CD4-positive, alpha-beta memory T cell (primary cell): Measurements from ENCODE around the gene C6orf89. TPM values are rescaled to one million over a fixed set of nuclear protein-coding genes. Genes with fewer than 3 reads are reported as not detected.

Source experiments
- CTCF ChIA-PET: fragments of 350-600 bp; sonication (Branson Sonifier 250); formaldehyde crosslinking; loops from one replicate; lab custom pipeline; 2021; ENCODE audit warnings: inconsistent platforms; ENCODE audit not compliant: partially characterized antibody; lab: Charles Lee
- POLR2A ChIA-PET: fragments of 350-600 bp; sonication (Branson Sonifier 250); formaldehyde crosslinking; loops from one replicate; lab custom pipeline; 2021; ENCODE audit not compliant: partially characterized antibody; lab: Charles Lee
- DNase-seq, 5 donors: peaks; one replicate each; pipeline versions ENCODE4 v3.0.0 to v3.0.0-alpha.2; 2020 to 2022; ENCODE audit warnings: mixed read lengths in 1 of 5
- H3K27ac ChIP-seq: one replicate; pipeline ENCODE4 v1.7.0; 2013; ENCODE audit warnings: low read depth, low read length
- H3K27me3 ChIP-seq: 2 replicates; pipeline ENCODE4 v1.7.0; 2013; ENCODE audit warnings: mild to moderate bottlenecking, low read length, moderate library complexity; ENCODE audit not compliant: insufficient read depth
- H3K36me3 ChIP-seq: 2 replicates; pipeline ENCODE4 v1.7.0; 2013; ENCODE audit warnings: mild to moderate bottlenecking, low read length, moderate library complexity; ENCODE audit not compliant: insufficient read depth
- H3K4me1 ChIP-seq: 2 replicates; pipeline ENCODE4 v1.7.0; 2013; ENCODE audit warnings: mild to moderate bottlenecking, low read length, moderate library complexity; ENCODE audit not compliant: insufficient read depth
- H3K4me3 ChIP-seq, 2 donors: one replicate each; pipeline ENCODE4 v1.7.0; 2013; ENCODE audit warnings: low read length in 2 of 2, mild to moderate bottlenecking in 1 of 2
- H3K9me3 ChIP-seq, 2 donors: one replicate each; pipeline ENCODE4 v1.7.0; 2013; ENCODE audit warnings: low read length in 2 of 2, control low read depth in 1 of 2; ENCODE audit not compliant: control insufficient read depth in 1 of 2
- H3K27ac Mint-ChIP-seq, 7 donors: one replicate each; pipeline ENCODE4 v1.8.0; 2020 to 2021; ENCODE audit warnings: mixed read lengths in 7 of 7, mild to moderate bottlenecking in 6 of 7, inconsistent platforms in 3 of 7, moderate library complexity in 3 of 7
- H3K27me3 Mint-ChIP-seq, 2 donors: one replicate each; pipeline ENCODE4 v1.8.0; 2020 to 2021; ENCODE audit warnings: mixed read lengths in 2 of 2
- H3K36me3 Mint-ChIP-seq, 2 donors: one replicate each; pipeline ENCODE4 v1.8.0; 2020 to 2021; ENCODE audit warnings: mixed read lengths in 2 of 2, inconsistent platforms in 1 of 2, mild to moderate bottlenecking in 1 of 2
- H3K4me1 Mint-ChIP-seq, 4 donors: one replicate each; pipeline ENCODE4 v1.8.0; 2020 to 2021; ENCODE audit warnings: mixed read lengths in 4 of 4, mild to moderate bottlenecking in 1 of 4
- H3K4me3 Mint-ChIP-seq, 8 donors: one replicate each; pipeline ENCODE4 v1.8.0; 2020 to 2021; ENCODE audit warnings: mixed read lengths in 8 of 8, mild to moderate bottlenecking in 7 of 8, moderate library complexity in 6 of 8, inconsistent platforms in 3 of 8
- H3K9me3 Mint-ChIP-seq, 8 donors: one replicate each; pipeline ENCODE4 v1.8.0; 2020 to 2021; ENCODE audit warnings: mixed read lengths in 8 of 8, mild to moderate bottlenecking in 5 of 8, inconsistent platforms in 3 of 8, moderate library complexity in 1 of 8
- intact Hi-C: fragments of 100-400 bp; cut with micrococcal nuclease; formaldehyde crosslinking; loops from one replicate; pipeline ENCODE4 v1.15.1; 2023
- polyA plus RNA-seq, 2 donors: library from polyadenylated mRNA; unstranded; fragments of 300-500 nt; fragmentation: Illumina TruSeq; gene quantifications; one replicate each; pipeline ENCODE4 v1.2.3, GENCODE V29; 2021
- total RNA-seq, 2 experiments: library from RNA; stranded (reverse); gene quantifications; one replicate each; pipeline ENCODE4 v1.2.3, GENCODE V29; 2021

Gene C6orf89
- total and polyA plus RNA-seq, 4 experiments from 2014 or later, result 35.4 to 56.0 (median 52.9) TPM

GRCh38 chr6:36893976-36894932 lies 8.5 kb downstream of the C6orf89 start:
- POLR2A ChIA-PET, result interaction anchor here (0.9 kb wide), 1 partner anchor 92 kb away, joined by 3 read pairs; the partner anchor contains the start of gene MTCH1
- CTCF ChIA-PET, result interaction anchor here (1.3 to 1.7 kb wide), 2 partner anchors 9 to 316 kb away, joined by 3 to 5 read pairs; partner anchors contain the start of gene C6orf89
- H3K27ac ChIP-seq, result no peak overlapping the region
- no peak overlapping the region for H3K4me3 ChIP-seq
- H3K9me3 ChIP-seq, result no peaks in the 10 kb centered on the region
- H3K27ac Mint-ChIP-seq, result peak overlapping the region in 5 of 7 donors; percentile 29 to 82 (median 66)
- H3K27me3 ChIP-seq, result no peaks in the 10 kb centered on the region
- no peak overlapping the region for H3K4me3 Mint-ChIP-seq
- H3K4me1 ChIP-seq, result peaks cover 8% of the 10 kb centered on the region
- no peak for DNase-seq
- peaks cover 13 to 28% (median 21%) of the 10 kb centered on the region in 4 donors for H3K4me1 Mint-ChIP-seq
- H3K27me3 Mint-ChIP-seq, result no peaks in the 10 kb centered on the region
- H3K36me3 Mint-ChIP-seq, result peaks cover 23 to 45% of the 10 kb centered on the region in 2 donors
- H3K36me3 ChIP-seq, result peaks cover 14% of the 10 kb centered on the region
- intact Hi-C loops, result no loop called here
- H3K9me3 Mint-ChIP-seq, result no peaks in the 10 kb centered on the region

GRCh38 chr6:36897609-36898008 lies 11.9 kb downstream of the C6orf89 start:
- no peaks in the 10 kb centered on the region for H3K9me3 Mint-ChIP-seq
- POLR2A ChIA-PET, result no interaction called here
- no peak overlapping the region for H3K4me3 ChIP-seq
- H3K27me3 ChIP-seq, result no peaks in the 10 kb centered on the region
- H3K4me3 Mint-ChIP-seq, result no peak overlapping the region
- peaks cover 4 to 20% (median 15%) of the 10 kb centered on the region in 4 donors for H3K4me1 Mint-ChIP-seq
- H3K27ac Mint-ChIP-seq, result peak overlapping the region in 2 of 7 donors; percentile 42 to 47
- H3K27ac ChIP-seq, result no peak overlapping the region
- H3K4me1 ChIP-seq, result no peaks in the 10 kb centered on the region
- CTCF ChIA-PET, result interaction anchor here (1.1 to 2.3 kb wide), 4 partner anchors 8 to 120 kb away, joined by 3 to 12 read pairs (median 5); partner anchors contain the start of gene C6orf89
- no peaks in the 10 kb centered on the region for H3K27me3 Mint-ChIP-seq
- DNase-seq, result peak; percentile 13 to 45 (median 32)
- H3K36me3 ChIP-seq, result peaks cover 20% of the 10 kb centered on the region
- no peaks in the 10 kb centered on the region for H3K9me3 ChIP-seq
- H3K36me3 Mint-ChIP-seq, result peaks cover 33 to 55% of the 10 kb centered on the region in 2 donors
- intact Hi-C loops, result no loop called here

GRCh38 chr6:36904114-36904513 lies 18.4 kb downstream of the C6orf89 start:
- intact Hi-C loops, result no loop called here
- Mint-ChIP-seq H3K4me1 (peaks cover 9 to 25% (median 12%) of the 10 kb centered on the region in 4 donors), H3K9me3 (no peaks in the 10 kb centered on the region), H3K27me3 (no peaks in the 10 kb centered on the region), H3K4me3 (no peak overlapping the region), H3K27ac (no peak overlapping the region), H3K36me3 (peaks cover 57 to 60% of the 10 kb centered on the region in 2 donors)
- CTCF ChIA-PET, result interaction anchor here (1.3 to 1.9 kb wide), 4 partner anchors 13 to 114 kb away, joined by 3 to 6 read pairs (median 4); no protein-coding TSS in a partner anchor
- Histone ChIP-seq H3K36me3 (peaks cover 41% of the 10 kb centered on the region), H3K4me3 (no peak overlapping the region), H3K27ac (no peak overlapping the region), H3K27me3 (no peaks in the 10 kb centered on the region), H3K9me3 (no peaks in the 10 kb centered on the region), H3K4me1 (no peaks in the 10 kb centered on the region)
- POLR2A ChIA-PET, result interaction anchor here (1.0 to 1.3 kb wide), 2 partner anchors 9 to 29 kb away, joined by 3 read pairs; partner anchors contain the start of gene PPIL1
- no peak for DNase-seq

- ChIA-PET POLR2A (interaction anchor here (1.3 kb wide), 1 partner anchor 9 kb away, joined by 3 read pairs; no protein-coding TSS in a partner anchor), CTCF (interaction anchor here (0.9 to 1.9 kb wide), 4 partner anchors 9 to 113 kb away, joined by 3 to 6 read pairs (median 3); no protein-coding TSS in a partner anchor)
- peak overlapping the region in 1 of 7 donors; percentile 85 for H3K27ac Mint-ChIP-seq
- no peak overlapping the region for H3K4me3 ChIP-seq
- no peak overlapping the region for H3K4me3 Mint-ChIP-seq
- H3K36me3 ChIP-seq, result peaks cover 38% of the 10 kb centered on the region
- peaks cover 9 to 21% (median 12%) of the 10 kb centered on the region in 4 donors for H3K4me1 Mint-ChIP-seq
- H3K9me3 ChIP-seq, result no peaks in the 10 kb centered on the region
- DNase-seq, result no peak
- intact Hi-C loops, result no loop called here
- no peak overlapping the region for H3K27ac ChIP-seq
- H3K4me1 ChIP-seq, result no peaks in the 10 kb centered on the region
- H3K27me3 Mint-ChIP-seq, result no peaks in the 10 kb centered on the region
- H3K36me3 Mint-ChIP-seq, result peaks cover 53 to 57% of the 10 kb centered on the region in 2 donors
- H3K27me3 ChIP-seq, result no peaks in the 10 kb centered on the region
- no peaks in the 10 kb centered on the region for H3K9me3 Mint-ChIP-seq
Measured at GRCh38 chr6:36904851-36905393, 19.2 kb downstream of the C6orf89 start.

- H3K9me3 ChIP-seq, result no peaks in the 10 kb centered on the region
- H3K4me1 Mint-ChIP-seq, result peaks cover 13 to 24% (median 16%) of the 10 kb centered on the region in 4 donors
- peaks cover 4% of the 10 kb centered on the region for H3K4me1 ChIP-seq
- H3K9me3 Mint-ChIP-seq, result no peaks in the 10 kb centered on the region
- H3K4me3 Mint-ChIP-seq, result no peak overlapping the region
- DNase-seq, result no peak
- no peaks in the 10 kb centered on the region for H3K27me3 Mint-ChIP-seq
- POLR2A ChIA-PET, result no interaction called here
- H3K27me3 ChIP-seq, result no peaks in the 10 kb centered on the region
- intact Hi-C loops, result no loop called here
- peaks cover 51 to 53% of the 10 kb centered on the region in 2 donors for H3K36me3 Mint-ChIP-seq
- no peak overlapping the region for H3K27ac ChIP-seq
- H3K4me3 ChIP-seq, result no peak overlapping the region
- H3K36me3 ChIP-seq, result peaks cover 38% of the 10 kb centered on the region
- CTCF ChIA-PET, result interaction anchor here (1.3 to 2.2 kb wide), 2 partner anchors 10 to 111 kb away, joined by 3 to 4 read pairs; no protein-coding TSS in a partner anchor
- H3K27ac Mint-ChIP-seq, result peak overlapping the region in 6 of 7 donors; percentile 22 to 91 (median 42)
Measured at GRCh38 chr6:36906539-36907325, 21.0 kb downstream of the C6orf89 start.

- Histone ChIP-seq H3K9me3 (no peaks in the 10 kb centered on the region), H3K27ac (no peak overlapping the region), H3K4me3 (no peak overlapping the region), H3K4me1 (peaks cover 14% of the 10 kb centered on the region), H3K36me3 (peaks cover 28% of the 10 kb centered on the region), H3K27me3 (no peaks in the 10 kb centered on the region)
- H3K4me1 Mint-ChIP-seq, result peaks cover 20 to 35% (median 25%) of the 10 kb centered on the region in 4 donors
- H3K9me3 Mint-ChIP-seq, result no peaks in the 10 kb centered on the region
- POLR2A ChIA-PET, result no interaction called here
- no peak overlapping the region for H3K4me3 Mint-ChIP-seq
- peaks cover 43 to 49% of the 10 kb centered on the region in 2 donors for H3K36me3 Mint-ChIP-seq
- intact Hi-C loops, result no loop called here
- CTCF ChIA-PET, result interaction anchor here (2.2 kb wide), 1 partner anchor 110 kb away, joined by 4 read pairs; no protein-coding TSS in a partner anchor
- DNase-seq, result no peak
- H3K27ac Mint-ChIP-seq, result peak overlapping the region in 6 of 7 donors; percentile 10 to 86 (median 55)
- H3K27me3 Mint-ChIP-seq, result no peaks in the 10 kb centered on the region
Measured at GRCh38 chr6:36907781-36908180, 22.0 kb downstream of the C6orf89 start.
